Measurements from ENCODE around the gene RAB44. TPM values are rescaled to one million over a fixed set of nuclear protein-coding genes. Genes with fewer than 3 reads are reported as not detected.
A peak's percentile ranks its signal among the peaks of the same experiment; 100 is the strongest.

Gene RAB44
- polyA plus RNA-seq, 4 donors = 0.07 to 0.22 (median 0.18) TPM; not detected in 1

DNA sequence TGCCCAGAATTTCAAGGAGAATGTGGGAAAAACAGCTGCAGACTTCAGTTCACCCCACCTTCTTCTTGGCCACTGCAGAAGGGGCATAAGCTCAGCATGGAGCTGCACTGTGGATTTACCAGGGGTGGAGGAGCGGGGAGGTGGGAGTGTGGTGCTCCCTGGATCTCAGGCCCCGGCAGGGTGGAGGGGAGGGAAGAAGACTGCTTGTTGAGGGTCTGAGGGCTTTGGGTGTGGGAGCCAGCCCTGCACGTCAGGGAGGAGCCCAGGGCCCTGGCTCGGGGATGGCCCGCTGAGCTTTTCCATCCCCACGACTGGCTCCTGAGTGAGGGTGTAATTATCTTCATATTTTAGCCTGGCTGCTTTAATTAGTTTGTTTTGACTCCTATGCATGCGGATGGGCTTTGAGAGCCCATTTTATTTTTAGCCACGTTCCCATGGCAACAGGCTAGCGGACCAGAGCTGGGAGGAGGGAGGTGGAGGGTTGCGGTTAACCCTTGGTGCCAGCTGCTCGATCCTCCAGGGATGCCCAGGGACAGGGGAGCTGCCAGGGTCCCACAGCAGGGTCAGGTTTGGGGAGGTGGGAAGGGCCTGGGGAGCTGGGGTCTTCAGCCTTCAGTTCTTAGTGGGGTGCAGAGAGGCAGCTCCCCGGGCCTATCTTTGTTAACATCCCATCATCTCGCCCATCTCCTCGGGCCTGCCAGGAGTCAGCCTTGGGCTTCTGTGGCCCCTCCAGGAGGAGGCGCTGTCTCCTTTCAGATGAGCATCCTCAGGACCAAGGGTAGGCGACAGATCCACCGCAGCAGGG is 68.2 kb downstream of the RAB44 start:
- Histone ChIP-seq H3K9me3 (ENCODE audit: control insufficient read depth in 2 of 2, insufficient read depth in 1 of 2, low read depth in 1 of 2, low read length in 1 of 2) (no peaks in the 10 kb centered on the region), H3K4me1 (ENCODE audit: control insufficient read depth in 3 of 3, insufficient read depth in 2 of 3, low read depth in 1 of 3, low read length in 2 of 3) (peaks cover 0 to 9% (median 0%) of the 10 kb centered on the region in 3 donors), H3K27me3 (ENCODE audit: control insufficient read depth in 3 of 3, insufficient read depth in 3 of 3, low read length in 3 of 3) (no peaks in the 10 kb centered on the region), H3K4me3 (ENCODE audit: low read depth in 1 of 3, low read length in 3 of 3) (no peak overlapping the region), H3K36me3 (ENCODE audit: control insufficient read depth in 3 of 3, insufficient read depth in 2 of 3, low read depth in 1 of 3, low read length in 3 of 3) (no peaks in the 10 kb centered on the region), H3K27ac (ENCODE audit: low read depth in 1 of 3, low read length in 2 of 3) (no peak overlapping the region)
- DNase-seq = peak; percentile 85 to 90
- 34 to 41% (median 37%) methylated on average over 17 of the region's 17 CpGs for WGBS, 3 donors
- no peak for FAIRE-seq

DNA sequence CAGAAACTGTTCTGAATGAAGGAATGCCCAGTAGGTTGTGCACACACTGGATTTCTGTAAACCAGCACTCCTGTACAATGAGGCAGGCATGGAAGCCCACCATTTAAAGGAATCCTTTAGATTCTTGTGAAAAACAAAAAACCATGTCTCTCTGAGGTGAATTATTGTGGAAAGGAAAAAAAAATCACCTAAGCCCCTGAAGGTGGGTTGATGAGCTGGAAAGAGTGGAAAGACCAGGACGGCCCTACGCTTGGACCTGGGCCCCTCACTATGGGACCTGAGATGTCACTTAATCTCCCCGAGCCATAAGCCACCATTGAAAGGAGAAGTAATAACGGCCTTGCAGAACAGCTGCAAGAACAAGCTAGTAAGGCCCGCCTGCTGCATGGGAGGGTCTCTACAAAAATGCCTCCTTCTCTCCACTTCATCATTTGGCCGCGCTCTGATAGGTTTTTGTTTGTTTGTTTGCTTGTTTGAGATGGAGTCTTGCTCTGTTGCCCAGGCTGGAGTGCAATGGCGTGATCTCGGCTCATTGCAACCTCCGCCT is 68.8 kb downstream of the RAB44 start:
- no peaks in the 10 kb centered on the region for H3K36me3 ChIP-seq (ENCODE audit: control insufficient read depth in 3 of 3, insufficient read depth in 2 of 3, low read depth in 1 of 3, low read length in 3 of 3)
- no peaks in the 10 kb centered on the region for H3K9me3 ChIP-seq (ENCODE audit: control insufficient read depth in 2 of 2, insufficient read depth in 1 of 2, low read depth in 1 of 2, low read length in 1 of 2)
- no peak overlapping the region for H3K4me3 ChIP-seq (ENCODE audit: low read depth in 1 of 3, low read length in 3 of 3)
- FAIRE-seq (no peak), DNase-seq (no peak)
- no peaks in the 10 kb centered on the region for H3K27me3 ChIP-seq (ENCODE audit: control insufficient read depth in 3 of 3, insufficient read depth in 3 of 3, low read length in 3 of 3)
- peaks cover 0 to 9% (median 0%) of the 10 kb centered on the region in 3 donors for H3K4me1 ChIP-seq (ENCODE audit: control insufficient read depth in 3 of 3, insufficient read depth in 2 of 3, low read depth in 1 of 3, low read length in 2 of 3)
- no peak overlapping the region for H3K27ac ChIP-seq (ENCODE audit: low read depth in 1 of 3, low read length in 2 of 3)
- WGBS, 3 donors = 90 to 95% (median 92%) methylated on average over 10 of the region's 10 CpGs

DNA sequence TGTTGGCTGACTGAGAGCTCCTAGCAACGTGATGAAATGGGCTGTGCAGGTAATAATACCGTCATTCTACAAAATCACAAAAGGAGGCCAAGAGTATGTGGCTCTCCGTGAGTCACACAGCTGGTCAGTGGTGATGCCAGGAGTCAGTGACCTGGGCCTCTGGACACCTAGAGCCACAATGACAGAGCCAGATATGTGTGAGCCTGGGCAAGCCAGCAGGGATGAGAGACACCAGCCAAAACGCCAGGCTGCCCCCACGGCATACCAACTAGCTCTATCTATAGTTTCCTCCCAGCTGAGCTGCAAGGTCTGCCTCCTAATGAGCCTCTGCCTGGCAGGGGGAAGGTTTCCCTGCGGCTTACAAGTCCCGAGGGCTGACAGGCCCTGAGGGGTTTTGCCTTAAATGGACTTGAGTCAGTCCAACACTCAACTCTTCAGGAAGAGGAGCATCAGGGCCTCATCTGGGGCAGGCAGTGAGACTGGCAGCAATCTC is 71.6 kb downstream of the RAB44 start:
- no peak for DNase-seq
- Histone ChIP-seq H3K4me3 (ENCODE audit: low read depth in 1 of 3, low read length in 3 of 3) (no peak overlapping the region), H3K4me1 (ENCODE audit: control insufficient read depth in 3 of 3, insufficient read depth in 2 of 3, low read depth in 1 of 3, low read length in 2 of 3) (peaks cover 0 to 9% (median 0%) of the 10 kb centered on the region in 3 donors), H3K9me3 (ENCODE audit: control insufficient read depth in 2 of 2, insufficient read depth in 1 of 2, low read depth in 1 of 2, low read length in 1 of 2) (no peaks in the 10 kb centered on the region), H3K36me3 (ENCODE audit: control insufficient read depth in 3 of 3, insufficient read depth in 2 of 3, low read depth in 1 of 3, low read length in 3 of 3) (no peaks in the 10 kb centered on the region), H3K27ac (ENCODE audit: low read depth in 1 of 3, low read length in 2 of 3) (peak overlapping the region in 1 of 3 donors; percentile 59), H3K27me3 (ENCODE audit: control insufficient read depth in 3 of 3, insufficient read depth in 3 of 3, low read length in 3 of 3) (no peaks in the 10 kb centered on the region)
- FAIRE-seq = no peak
- 68 to 84% (median 78%) methylated on average over 7 of the region's 7 CpGs for WGBS, 3 donors

DNA sequence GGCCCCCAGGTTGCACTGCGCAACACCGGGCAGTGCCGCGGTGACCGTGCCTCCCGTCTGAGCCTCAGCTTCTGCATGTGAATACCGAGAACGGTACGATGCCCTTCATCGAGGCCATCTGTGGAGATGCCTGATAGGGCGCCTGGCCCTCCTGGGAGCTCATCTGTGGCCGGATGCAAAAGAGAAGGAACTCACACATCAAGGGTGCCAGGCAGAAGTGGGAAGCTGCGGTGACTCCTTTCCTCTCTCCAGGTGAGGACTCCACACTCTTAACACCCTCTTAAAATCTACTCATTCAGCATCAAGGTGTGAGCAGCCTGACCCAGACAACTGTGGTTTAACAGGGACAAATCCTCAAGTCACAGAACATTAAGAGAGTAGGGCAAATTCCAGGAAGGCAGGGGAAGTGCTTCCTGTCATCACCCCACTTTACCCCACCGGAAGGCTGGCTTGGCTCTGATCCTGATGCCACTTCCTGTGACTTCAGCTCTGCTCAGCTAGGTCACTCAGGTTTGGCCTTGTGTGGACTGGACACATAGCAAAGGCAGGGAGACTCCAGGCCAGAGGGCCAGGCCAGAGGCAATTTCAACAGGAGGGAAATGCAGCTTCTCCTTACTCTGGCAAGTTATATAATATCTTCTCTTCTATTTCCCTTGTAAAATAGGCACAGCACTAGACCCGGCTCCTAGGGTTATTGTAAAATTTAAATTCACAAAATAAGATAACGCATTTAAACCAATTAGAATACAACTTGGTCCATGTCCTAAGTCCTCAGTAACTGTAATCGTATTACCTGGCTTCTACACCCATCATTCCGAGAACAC is 72.3 kb downstream of the RAB44 start:
- H3K36me3 ChIP-seq (ENCODE audit: control insufficient read depth in 3 of 3, insufficient read depth in 2 of 3, low read depth in 1 of 3, low read length in 3 of 3) = no peaks in the 10 kb centered on the region
- DNase-seq (peak in 1 of 2 donors; percentile 44), FAIRE-seq (no peak)
- peaks cover 0 to 9% (median 0%) of the 10 kb centered on the region in 3 donors for H3K4me1 ChIP-seq (ENCODE audit: control insufficient read depth in 3 of 3, insufficient read depth in 2 of 3, low read depth in 1 of 3, low read length in 2 of 3)
- H3K4me3 ChIP-seq (ENCODE audit: low read depth in 1 of 3, low read length in 3 of 3) = no peak overlapping the region
- peak overlapping the region in 1 of 3 donors; percentile 59 for H3K27ac ChIP-seq (ENCODE audit: low read depth in 1 of 3, low read length in 2 of 3)
- H3K27me3 ChIP-seq (ENCODE audit: control insufficient read depth in 3 of 3, insufficient read depth in 3 of 3, low read length in 3 of 3) = no peaks in the 10 kb centered on the region
- no peaks in the 10 kb centered on the region for H3K9me3 ChIP-seq (ENCODE audit: control insufficient read depth in 2 of 2, insufficient read depth in 1 of 2, low read depth in 1 of 2, low read length in 1 of 2)
- 69 to 85% (median 77%) methylated on average over 18 of the region's 18 CpGs for WGBS, 3 donors

DNA sequence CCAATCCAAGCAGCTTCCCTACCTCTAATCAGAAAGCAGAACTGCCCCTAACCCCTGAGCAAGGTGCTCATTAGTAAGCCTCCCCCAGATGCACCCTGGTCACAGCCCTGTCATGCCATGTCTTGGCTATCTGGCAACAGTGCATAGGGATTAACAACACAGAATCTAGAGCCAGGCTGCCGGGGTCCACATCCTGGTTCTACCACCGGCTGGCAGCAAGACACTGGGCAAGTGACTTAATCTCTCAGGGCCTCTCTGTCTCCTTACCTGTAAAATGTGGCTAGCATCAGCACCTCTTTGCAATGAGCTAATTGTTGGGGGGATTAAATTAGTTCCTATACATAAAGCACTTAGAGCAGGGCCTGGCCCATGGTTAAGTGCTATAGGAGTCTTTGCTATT is 73.5 kb downstream of the RAB44 start:
- Histone ChIP-seq H3K4me1 (ENCODE audit: control insufficient read depth in 3 of 3, insufficient read depth in 2 of 3, low read depth in 1 of 3, low read length in 2 of 3) (no peaks in the 10 kb centered on the region), H3K9me3 (ENCODE audit: control insufficient read depth in 2 of 2, insufficient read depth in 1 of 2, low read depth in 1 of 2, low read length in 1 of 2) (no peaks in the 10 kb centered on the region), H3K4me3 (ENCODE audit: low read depth in 1 of 3, low read length in 3 of 3) (no peak overlapping the region), H3K27me3 (ENCODE audit: control insufficient read depth in 3 of 3, insufficient read depth in 3 of 3, low read length in 3 of 3) (no peaks in the 10 kb centered on the region), H3K27ac (ENCODE audit: low read depth in 1 of 3, low read length in 2 of 3) (no peak overlapping the region), H3K36me3 (ENCODE audit: control insufficient read depth in 3 of 3, insufficient read depth in 2 of 3, low read depth in 1 of 3, low read length in 3 of 3) (no peaks in the 10 kb centered on the region)
- FAIRE-seq = no peak
- DNase-seq = no peak
- WGBS, 3 donors = 90 to 93% (median 91%) methylated on average over 2 of the region's 2 CpGs

DNA sequence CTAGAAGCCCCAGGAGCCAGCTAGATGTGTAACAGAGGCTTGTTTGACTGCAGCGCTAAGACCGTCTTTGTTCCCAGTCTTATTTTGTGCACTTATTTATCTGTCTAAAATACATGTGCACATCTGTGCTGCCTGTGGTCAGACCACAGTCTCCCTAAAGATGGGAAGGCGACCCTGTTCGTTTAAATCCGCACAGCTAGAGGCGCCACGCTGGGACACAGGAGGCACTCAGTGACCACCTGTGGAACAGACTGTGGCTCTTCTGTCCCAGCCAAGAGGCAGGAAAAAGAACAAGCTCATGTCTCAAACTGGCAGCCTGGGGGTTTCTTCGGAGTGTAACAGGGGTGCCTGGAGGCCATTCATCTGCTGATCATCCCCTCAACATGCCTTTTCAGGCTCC is 74.8 kb downstream of the RAB44 start:
- H3K36me3 ChIP-seq (ENCODE audit: control insufficient read depth in 3 of 3, insufficient read depth in 2 of 3, low read depth in 1 of 3, low read length in 3 of 3) = no peaks in the 10 kb centered on the region
- no peak overlapping the region for H3K27ac ChIP-seq (ENCODE audit: low read depth in 1 of 3, low read length in 2 of 3)
- H3K4me1 ChIP-seq (ENCODE audit: control insufficient read depth in 3 of 3, insufficient read depth in 2 of 3, low read depth in 1 of 3, low read length in 2 of 3) = peaks cover 0 to 5% (median 0%) of the 10 kb centered on the region in 3 donors
- H3K4me3 ChIP-seq (ENCODE audit: low read depth in 1 of 3, low read length in 3 of 3) = no peak overlapping the region
- H3K27me3 ChIP-seq (ENCODE audit: control insufficient read depth in 3 of 3, insufficient read depth in 3 of 3, low read length in 3 of 3) = no peaks in the 10 kb centered on the region
- DNase-seq = no peak
- no peak for FAIRE-seq
- WGBS, 3 donors = 87 to 92% (median 88%) methylated on average over 8 of the region's 8 CpGs
- H3K9me3 ChIP-seq (ENCODE audit: control insufficient read depth in 2 of 2, insufficient read depth in 1 of 2, low read depth in 1 of 2, low read length in 1 of 2) = no peaks in the 10 kb centered on the region

DNA sequence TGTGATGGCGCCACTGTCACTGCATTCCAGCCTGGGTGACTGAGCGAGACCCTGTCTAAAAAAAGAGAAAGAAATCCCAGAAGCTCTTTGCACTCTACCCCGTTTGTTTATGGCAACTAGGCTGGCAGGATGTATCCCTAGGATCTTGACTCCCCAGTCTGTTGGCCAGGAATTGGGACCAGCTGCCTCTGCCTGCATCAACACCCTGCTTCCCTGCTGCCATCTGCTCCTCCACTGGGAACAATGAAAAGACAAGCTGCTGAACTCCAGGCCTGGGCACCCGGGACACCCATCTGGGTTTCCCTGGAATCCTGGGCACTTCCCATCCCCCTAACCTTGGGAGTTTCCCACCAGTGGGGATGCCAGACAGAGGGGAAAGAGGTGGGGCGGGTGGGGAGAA is 76.7 kb downstream of the RAB44 start:
- Histone ChIP-seq H3K27me3 (ENCODE audit: control insufficient read depth in 3 of 3, insufficient read depth in 3 of 3, low read length in 3 of 3) (no peaks in the 10 kb centered on the region), H3K36me3 (ENCODE audit: control insufficient read depth in 3 of 3, insufficient read depth in 2 of 3, low read depth in 1 of 3, low read length in 3 of 3) (no peaks in the 10 kb centered on the region), H3K27ac (ENCODE audit: low read depth in 1 of 3, low read length in 2 of 3) (no peak overlapping the region), H3K4me1 (ENCODE audit: control insufficient read depth in 3 of 3, insufficient read depth in 2 of 3, low read depth in 1 of 3, low read length in 2 of 3) (peaks cover 0 to 5% (median 0%) of the 10 kb centered on the region in 3 donors), H3K9me3 (ENCODE audit: control insufficient read depth in 2 of 2, insufficient read depth in 1 of 2, low read depth in 1 of 2, low read length in 1 of 2) (no peaks in the 10 kb centered on the region), H3K4me3 (ENCODE audit: low read depth in 1 of 3, low read length in 3 of 3) (no peak overlapping the region)
- 75 to 90% (median 89%) methylated on average over 5 of the region's 5 CpGs for WGBS, 3 donors
- FAIRE-seq = no peak
- DNase-seq = no peak

DNA sequence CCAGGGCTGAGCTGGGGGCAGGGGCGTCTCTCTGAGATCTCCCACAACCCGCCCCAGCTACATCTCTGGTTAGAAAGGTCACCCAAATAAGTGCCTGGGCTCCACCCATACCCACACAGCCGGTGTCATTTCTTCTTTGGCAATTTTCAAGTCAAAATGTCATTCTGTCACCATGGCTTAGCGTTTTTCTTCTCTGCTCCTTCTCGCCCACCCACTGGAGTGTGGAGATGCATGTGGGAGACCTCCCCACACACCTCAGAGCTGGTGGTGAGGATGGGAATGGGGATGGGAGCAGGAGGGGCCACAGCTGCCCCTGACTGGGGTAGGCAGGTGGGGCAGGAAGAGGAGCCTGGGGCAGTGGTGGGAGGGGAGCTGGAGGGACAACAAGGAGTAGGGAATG is 78.5 kb downstream of the RAB44 start:
- H3K36me3 ChIP-seq (ENCODE audit: control insufficient read depth in 3 of 3, insufficient read depth in 2 of 3, low read depth in 1 of 3, low read length in 3 of 3) = no peaks in the 10 kb centered on the region
- no peak overlapping the region for H3K27ac ChIP-seq (ENCODE audit: low read depth in 1 of 3, low read length in 2 of 3)
- DNase-seq (no peak), FAIRE-seq (no peak)
- no peaks in the 10 kb centered on the region for H3K27me3 ChIP-seq (ENCODE audit: control insufficient read depth in 3 of 3, insufficient read depth in 3 of 3, low read length in 3 of 3)
- 79 to 84% (median 84%) methylated on average over 5 of the region's 5 CpGs for WGBS, 3 donors
- H3K4me1 ChIP-seq (ENCODE audit: control insufficient read depth in 3 of 3, insufficient read depth in 2 of 3, low read depth in 1 of 3, low read length in 2 of 3) = peaks cover 0 to 11% (median 3%) of the 10 kb centered on the region in 3 donors
- H3K4me3 ChIP-seq (ENCODE audit: low read depth in 1 of 3, low read length in 3 of 3) = no peak overlapping the region
- H3K9me3 ChIP-seq (ENCODE audit: control insufficient read depth in 2 of 2, insufficient read depth in 1 of 2, low read depth in 1 of 2, low read length in 1 of 2) = no peaks in the 10 kb centered on the region

Data from small intestine (tissue), 7 donors.